ENCODE results near the gene TRAF2.

The TRAF2 gene

DNA sequence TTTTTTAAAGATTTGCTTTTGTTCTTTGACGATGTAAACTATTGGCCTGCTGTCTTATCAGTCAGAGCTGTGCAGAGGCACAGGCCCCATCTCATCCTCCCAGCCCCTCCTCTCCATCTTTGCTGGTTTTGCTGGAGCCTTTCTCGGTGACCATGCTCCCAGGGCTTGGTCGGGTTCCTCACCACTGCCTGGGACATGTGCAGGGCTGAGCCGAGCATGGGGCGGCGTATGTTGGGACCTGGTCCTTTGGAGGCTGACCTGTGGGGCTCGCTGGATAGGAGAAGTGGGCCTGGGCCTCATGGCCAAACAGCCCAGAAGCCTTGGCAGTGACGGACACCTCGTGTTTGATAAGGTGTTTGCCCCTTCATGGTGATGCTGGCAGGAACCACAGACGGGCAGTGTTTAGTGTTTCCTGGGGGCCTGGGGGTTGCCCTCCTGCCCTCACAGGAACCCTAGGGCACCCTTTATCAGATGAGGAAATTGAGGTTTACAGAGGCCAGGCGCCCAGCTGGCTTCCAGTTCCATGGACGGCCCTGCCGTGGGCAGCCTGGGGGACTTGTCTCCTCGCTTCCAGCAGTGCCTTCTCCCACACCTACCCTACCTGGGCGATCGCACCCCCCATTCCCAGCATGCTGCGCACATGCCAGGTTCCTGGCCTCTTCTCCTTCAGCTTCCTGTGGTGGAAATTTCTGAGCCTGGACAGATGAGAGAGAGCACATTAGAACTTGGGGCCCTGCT, 27.6 kb downstream of the TRAF2 start:
- no peak for DNase-seq (ENCODE audit: low read depth)

DNA sequence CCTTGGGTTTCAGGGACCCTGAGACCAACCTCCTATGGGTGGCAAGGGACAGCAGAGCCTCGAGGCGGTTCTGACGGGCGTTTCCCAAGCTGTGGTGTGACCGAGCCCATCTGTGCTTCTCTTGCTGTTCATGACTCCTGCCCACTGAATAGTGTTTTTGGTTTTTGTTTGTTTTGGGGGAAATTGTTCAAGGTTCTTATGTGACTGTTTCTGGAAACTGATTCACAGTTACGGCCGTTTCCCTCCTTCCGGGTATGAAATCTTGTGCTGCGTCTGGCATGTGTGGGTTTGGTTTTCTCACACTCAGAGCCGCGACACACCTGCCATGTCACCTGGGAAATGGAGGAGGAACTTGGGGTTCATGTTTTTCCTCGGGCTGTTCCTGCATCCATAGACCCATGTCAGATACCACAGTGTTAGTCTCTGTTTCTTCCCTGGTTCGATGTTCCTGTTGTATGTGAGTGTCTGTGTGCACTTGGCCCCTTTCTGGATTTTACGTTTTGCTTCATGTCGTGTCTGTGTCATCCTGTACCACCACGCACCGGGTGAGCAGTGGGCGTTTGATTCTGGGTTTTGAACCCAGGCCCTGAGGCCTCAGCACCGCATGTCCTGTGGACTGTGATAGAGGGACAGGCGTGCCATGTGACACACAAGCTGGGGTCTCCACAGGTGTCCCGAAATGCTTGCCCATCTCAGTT, 29.5 kb downstream of the TRAF2 start:
- DNase-seq (ENCODE audit: low read depth), result no peak

DNA sequence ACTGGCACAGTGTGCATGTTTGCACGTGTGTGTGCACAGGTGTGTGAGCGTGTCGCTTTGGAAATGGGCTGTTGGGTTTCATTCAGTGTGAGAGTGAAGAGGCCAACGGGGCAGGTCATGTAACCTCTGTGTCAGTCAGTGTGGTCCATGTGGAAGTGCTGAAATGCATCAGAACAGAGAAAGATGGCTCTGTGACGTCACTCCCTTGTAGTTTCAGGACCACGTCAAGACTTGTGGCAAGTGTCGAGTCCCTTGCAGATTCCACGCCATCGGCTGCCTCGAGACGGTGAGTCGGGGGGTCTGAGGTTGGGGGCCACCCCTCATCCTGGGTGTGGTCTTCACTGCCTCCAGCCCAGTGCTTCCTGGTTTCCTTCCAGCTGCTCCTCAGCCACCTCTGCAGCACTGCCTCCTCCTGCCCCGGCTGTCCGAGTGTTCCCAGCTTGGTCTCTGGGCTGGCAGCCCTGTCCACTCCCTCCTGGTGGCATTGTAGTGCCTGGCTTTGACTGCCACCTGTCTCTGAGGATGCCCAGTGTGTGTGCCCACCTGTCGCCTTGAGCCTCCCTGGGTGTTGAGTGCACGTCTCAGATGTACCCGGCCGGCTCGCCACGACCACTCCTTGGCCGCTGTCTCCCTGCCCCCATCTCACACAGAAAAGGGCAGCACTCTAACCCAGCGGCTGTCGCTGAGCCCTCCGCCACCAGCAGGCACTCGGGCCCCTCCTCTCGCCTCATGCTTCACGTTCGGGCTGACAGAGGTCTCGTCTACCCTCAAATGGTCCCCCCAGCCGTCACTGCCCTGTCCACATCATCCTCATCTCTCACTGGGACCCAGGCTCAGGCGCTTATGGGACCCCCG, 30.2 kb downstream of the TRAF2 start:
- DNase-seq (ENCODE audit: low read depth), result no peak

DNA sequence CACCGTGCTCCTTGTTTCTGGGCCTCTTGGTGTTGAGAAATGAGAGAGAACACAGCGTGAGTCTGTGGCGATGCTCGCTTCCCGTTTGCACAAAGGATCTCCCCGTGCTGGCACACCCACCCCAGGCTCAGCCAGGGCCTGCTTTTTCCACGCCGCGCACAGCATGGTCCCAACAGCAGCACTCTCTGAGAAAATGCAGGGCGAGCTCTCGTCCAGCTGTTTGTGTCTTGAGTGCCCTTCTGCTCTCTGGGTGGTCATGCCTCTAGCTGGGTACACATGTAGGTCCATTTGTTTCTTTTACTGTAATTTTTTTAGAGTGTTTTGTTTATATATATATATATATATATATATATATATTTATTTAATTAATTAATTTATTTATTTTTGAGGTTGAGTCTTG, 31.6 kb downstream of the TRAF2 start:
- DNase-seq (ENCODE audit: low read depth), result no peak

DNA sequence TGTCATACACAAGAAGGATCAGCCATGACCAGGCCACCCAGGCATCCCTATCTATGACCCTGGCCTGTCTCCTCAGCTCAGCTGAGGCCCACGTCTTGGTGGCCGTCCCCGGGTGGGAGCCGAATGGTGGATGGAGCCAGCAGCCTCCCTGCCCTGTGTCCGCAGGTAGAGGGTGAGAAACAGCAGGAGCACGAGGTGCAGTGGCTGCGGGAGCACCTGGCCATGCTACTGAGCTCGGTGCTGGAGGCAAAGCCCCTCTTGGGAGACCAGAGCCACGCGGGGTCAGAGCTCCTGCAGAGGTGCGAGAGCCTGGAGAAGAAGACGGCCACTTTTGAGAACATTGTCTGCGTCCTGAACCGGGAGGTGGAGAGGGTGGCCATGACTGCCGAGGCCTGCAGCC, 33.8 kb downstream of the TRAF2 start:
- no peak for DNase-seq (ENCODE audit: low read depth)

DNA sequence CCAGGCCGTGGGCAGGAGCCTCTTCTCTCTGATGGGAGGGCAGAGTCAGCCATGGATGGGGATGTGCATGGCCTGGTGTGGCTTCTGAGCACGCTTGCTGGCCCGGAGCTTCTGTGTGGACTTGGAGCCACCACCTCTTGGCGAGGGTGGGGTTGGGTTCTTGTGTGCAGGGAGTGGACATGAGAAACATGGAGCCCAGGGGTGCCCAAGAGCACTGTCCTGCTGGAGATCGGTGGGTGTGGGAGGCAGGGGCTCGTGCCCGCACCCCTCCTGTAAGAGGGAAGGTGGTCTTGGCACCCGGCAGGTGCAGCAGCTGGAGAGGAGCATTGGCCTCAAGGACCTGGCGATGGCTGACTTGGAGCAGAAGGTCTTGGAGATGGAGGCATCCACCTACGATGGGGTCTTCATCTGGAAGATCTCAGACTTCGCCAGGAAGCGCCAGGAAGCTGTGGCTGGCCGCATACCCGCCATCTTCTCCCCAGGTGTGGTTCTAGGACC, 34.5 kb downstream of the TRAF2 start:
- no peak for DNase-seq (ENCODE audit: low read depth)

DNA sequence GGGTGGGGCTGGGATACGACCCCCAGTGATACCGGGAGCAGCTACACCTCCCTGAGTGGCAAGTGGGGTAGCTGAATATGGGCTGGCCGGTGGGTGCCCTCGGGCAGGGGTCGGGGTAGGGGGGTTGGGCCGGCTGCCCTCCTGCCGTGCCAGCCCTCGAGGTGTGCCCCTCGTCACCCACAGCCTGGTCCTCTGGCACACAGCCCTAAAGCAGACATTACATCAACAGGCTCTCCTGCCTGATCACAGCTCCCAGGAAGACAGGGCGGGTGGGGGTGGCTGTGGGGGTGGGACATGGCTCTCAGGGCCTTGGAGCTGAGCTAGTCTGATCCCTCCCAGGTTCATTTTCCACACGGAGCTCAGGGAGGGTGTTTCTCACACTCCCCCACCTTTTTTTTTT, 35.0 kb downstream of the TRAF2 start:
- no peak for DNase-seq (ENCODE audit: low read depth)

DNA sequence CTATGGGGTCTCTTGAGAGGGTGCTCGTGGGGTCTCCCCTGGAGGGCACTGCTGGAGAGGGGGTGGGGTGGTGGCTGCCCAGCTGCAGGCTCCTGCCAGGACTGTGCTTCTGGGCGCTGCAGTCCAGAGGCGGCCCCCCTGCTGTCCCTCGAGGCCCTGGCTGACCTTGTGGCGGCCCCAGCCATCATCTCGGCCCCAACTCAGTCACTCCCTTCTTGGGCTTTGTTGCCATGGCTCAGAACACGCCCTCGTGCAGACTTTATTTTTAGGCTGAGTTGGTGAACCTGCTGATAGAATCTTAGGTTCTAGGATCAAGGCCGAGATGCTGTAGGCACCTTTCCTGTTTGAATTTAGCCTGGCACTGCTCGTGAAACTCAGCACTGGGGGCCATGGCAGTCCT, 35.4 kb downstream of the TRAF2 start:
- no peak for DNase-seq (ENCODE audit: low read depth)

DNA sequence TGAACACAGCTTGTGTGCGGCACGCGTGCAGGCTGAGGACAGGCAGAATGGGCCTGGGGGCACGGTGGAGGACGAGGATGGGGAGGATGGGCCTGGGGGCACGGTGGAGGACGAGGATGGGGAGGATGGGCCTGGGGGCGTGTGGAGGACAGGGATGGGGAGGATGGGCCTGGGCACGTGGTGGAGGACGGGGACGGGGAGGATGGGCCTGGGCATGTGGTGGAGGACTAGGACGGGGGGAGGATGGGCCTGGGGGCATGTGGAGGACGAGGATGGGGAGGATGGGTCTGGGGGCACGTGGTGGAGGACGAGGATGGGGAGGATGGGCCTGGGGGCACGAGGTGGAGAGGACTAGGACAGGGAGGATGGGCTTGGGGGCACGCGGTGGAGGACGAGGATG, 36.2 kb downstream of the TRAF2 start:
- DNase-seq (ENCODE audit: low read depth), result no peak

DNA sequence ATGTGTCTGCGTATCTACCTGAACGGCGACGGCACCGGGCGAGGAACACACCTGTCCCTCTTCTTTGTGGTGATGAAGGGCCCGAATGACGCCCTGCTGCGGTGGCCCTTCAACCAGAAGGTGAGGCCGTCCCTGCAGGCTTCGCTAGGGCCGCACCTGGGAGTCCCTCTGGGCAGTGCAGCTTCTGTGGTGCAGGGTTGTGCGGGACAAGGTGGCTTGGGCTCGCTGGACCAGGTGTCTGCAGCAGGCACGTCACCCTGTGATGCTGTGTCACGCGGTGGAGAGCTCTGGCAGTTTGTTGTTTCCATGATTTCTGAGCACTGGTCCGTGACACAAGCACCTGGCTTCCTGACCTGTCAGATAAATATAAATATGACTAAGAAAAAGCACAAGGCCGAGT, 37.6 kb downstream of the TRAF2 start:
- no peak for DNase-seq (ENCODE audit: low read depth)

DNA sequence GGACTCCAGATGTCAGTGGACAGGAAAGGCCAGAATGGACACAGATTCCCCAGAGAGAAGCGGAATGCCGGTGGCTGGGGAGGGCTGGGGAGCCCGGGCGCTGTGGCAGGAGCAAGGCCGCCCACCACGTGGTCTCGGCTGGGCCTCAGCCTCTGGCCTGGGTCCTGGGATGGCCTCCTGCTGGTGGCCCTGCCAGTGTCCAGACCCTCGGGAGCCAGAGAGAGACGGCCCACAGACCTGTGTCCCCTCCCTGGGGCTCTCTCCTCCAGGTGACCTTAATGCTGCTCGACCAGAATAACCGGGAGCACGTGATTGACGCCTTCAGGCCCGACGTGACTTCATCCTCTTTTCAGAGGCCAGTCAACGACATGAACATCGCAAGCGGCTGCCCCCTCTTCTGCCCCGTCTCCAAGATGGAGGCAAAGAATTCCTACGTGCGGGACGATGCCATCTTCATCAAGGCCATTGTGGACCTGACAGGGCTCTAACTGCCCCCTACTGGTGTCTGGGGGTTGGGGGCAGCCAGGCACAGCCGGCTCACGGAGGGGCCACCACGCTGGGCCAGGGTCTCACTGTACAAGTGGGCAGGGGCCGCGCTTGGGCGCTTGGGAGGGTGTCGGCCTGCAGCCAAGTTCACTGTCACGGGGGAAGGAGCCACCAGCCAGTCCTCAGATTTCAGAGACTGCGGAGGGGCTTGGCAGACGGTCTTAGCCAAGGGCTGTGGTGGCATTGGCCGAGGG, 39.3 kb downstream of the TRAF2 start:
- DNase-seq (ENCODE audit: low read depth), result no peak

DNA sequence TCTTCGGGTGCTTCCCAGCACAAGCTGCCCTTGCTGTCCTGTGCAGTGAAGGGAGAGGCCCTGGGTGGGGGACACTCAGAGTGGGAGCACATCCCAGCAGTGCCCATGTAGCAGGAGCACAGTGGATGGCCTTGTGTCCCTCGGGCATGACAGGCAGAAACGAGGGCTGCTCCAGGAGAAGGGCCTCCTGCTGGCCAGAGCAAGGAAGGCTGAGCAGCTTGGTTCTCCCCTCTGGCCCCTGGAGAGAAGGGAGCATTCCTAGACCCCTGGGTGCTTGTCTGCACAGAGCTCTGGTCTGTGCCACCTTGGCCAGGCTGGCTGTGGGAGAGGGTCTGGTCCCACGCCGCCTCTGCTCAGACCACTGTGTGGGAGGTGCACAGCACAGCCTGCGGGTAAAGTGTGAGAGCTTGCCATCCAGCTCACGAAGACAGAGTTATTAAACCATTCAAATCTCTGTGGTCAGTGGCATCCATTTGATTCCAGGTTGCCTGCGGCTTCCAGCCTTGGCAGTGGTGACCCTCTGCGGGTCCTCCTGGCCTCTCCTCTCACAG, 39.9 kb downstream of the TRAF2 start:
- DNase-seq (ENCODE audit: low read depth), result no peak

DNA sequence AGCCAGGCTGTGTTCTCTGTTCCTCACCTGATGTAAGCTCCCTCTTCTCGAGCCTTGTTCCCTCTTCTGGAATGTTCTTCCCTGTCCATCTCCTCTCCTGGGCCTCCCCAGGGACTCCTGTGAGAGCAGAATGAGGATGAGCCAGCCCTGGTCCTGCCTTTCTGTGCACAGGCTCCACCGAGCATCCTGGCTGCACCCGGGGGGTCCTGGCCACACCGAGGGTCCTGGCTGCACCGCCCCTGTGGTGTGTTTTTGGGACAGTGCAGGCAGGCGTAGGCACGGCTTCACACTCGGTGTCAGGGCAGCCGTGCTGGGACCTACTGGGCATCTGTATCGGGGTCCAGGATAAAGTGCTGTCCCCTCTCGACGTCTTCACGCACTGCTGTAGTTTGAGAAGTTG, 40.4 kb downstream of the TRAF2 start:
- no peak for DNase-seq (ENCODE audit: low read depth)

DNA sequence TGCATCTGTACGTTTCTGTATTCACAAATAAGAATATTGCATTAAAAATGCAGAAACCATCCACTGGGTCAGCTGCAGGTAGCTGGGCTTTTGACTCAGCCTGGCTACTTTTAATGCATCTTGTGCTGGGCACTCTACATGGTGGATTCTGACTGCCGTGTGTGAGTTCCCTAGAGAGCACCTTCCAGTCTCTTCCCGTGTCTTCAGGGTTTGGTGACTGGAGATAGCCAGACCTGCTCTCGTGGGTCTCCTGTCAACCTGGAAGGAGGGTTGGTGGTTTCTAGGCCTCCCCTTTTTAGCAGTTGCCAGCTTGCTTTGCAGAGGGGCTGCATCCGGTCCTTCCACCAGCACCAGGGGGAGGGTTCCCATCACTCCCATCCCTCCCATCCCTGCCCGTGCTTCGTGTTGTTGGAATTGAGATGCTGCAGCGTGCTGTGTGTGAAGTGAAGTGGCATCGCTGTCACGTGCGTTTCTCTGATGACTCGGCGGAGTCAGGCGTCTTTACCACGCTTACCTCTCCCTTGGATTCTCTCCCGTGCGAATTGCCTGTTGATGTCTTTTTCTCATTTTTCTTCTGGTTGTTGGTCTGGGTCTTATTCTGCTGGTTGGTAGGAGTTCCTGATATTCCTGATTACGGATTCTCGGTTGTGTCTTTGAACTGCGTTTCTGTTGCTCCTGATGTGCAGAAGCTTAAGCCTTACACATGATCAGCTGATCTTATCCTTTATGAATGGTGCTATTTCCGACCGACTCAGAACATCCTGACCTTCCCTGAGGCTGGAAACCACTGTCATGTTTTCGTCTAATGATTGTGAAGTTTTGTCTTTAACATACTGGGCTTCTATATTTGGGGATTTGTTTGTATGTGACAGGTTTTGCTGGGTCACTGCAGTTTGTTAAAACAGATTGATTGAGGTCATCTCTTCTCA, 41.3 kb downstream of the TRAF2 start:
- no peak for DNase-seq (ENCODE audit: low read depth)

DNA sequence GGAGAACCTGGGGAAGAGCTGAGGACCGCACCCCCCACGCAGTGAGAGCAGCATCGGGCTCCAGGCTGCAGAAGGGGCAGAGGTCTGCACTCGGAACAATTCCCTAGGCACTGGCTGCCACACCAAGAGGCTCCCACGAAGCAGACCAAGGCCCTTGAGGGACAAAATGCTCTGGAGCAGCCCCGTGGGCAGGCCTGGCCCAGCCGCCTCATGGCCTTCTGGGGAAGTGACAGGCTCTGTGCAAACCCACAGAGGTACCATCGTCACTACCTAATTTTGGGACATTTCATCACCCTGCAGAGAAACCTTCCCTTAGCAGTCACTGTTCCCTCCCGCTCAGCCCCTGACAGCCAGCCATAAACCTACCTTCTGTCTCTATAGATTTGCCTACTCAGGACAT, 42.3 kb downstream of the TRAF2 start:
- DNase-seq (ENCODE audit: low read depth), result no peak

DNA sequence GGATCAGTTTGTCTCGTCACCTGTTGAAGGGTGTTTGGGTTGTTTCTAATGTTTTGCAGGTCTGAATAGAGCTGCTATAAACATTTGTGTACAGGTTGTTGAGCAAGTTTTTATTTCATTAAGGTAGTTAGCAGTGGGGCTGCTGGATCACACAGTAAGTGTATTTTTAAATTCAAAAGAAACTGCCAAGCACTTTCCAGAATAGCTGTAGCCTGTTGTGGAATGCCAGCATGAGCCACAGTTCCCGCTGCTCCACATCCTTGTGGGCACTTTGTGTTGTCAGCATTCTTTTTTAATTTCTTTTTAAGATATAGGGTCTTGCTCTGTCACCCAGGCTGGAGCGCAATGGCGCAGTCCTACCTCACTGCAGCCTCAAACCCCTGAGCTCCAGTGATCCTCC, 43.7 kb downstream of the TRAF2 start:
- DNase-seq (ENCODE audit: low read depth), result no peak

DNA sequence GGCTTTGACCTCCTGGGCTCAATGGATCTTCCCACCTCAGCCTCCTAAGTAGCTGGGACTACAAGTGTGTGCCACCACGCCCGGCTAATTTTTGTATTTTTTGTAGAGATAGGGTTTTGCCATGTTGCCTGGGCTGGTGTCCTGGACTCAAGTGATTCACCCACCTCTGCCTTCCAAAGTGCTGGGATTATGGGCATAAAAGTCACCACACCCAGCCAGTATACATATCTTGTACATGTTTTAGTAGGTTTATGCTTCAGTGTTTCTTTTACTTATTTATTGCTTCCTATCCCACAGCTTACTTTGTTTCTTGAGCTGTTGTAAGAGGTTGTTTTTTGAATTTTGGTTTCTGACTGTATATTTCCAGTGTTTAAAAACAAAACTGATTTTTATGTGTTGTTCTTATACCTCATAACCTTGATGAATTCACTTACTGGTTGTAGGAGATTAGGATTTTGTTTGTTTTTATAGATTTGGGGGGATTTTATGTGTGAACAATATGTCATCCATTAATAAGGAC, 45.4 kb downstream of the TRAF2 start:
- no peak for DNase-seq (ENCODE audit: low read depth)

DNA sequence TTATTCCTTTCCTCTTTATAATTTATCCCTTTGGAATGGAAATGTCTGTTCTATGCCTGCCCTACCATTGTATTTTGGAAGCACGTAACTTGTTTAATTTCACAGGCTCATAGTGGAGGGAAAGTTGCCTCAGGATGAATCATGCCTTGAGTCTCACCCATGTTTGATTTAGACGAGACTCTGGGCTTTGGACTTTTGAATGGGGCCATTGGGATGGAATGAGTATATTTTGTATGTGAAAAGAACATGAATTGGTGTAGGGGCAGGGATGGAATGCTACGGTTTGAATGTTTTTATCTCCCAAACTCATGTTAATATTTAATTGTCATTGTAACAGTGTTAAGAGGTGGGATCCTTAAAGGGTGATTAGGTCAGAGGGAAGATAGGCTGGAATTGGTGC, 48.0 kb downstream of the TRAF2 start:
- no peak for DNase-seq (ENCODE audit: low read depth)

DNA sequence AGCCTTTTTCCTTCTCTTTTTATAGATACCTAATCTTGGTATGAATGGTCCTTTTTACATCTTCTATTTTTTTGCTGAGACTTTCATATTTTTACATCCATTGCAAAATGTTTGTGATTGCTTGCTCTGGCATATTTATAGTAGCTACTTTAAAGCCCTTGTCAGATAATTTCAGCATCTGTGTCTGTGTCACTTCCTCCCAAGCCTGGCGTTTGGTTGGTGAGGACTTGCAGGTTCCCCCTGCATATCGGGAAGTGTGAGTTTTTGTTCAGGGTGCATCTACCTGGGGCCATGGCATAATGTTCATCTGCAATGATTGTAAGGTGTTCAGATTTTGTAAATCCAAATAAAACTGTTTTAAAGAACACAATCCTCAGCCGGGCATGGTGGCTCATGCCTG, 49.3 kb downstream of the TRAF2 start:
- DNase-seq (ENCODE audit: low read depth), result no peak

DNA sequence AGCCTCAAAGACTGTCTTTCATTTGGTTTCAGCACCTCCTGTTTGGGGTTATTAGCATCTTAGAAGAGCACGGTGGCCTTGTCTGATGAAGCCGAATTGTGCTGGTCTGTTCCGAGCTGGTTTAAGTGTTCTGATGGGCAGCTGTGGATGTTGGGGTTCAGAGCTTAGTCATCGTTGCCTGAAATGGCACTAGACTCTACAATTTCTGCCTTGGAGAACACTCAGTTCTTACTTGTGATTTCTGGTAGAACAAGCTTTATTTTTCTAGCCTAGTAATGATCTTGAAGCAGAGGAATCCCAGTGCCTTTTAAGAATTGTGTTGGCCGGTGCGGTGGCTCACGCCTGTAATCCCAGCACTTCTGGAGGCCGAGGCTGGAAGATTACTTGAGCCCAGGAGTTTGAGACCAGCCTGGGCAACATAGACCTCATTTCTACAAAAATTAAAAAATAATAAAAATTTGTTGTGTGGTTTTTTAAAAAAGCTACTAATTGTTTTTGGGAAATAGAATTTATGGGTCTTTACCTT, 50.4 kb downstream of the TRAF2 start:
- no peak for DNase-seq (ENCODE audit: low read depth)

All from activated T-helper 9 cell treated with anti-CD3 and anti-CD28 coated beads, Interleukin-2, amount 50 U/mL, for 16 hours (primary cell).